HUES48 (cell line): ENCODE data around the gene SPRYD3.

ENCODE experiments used
- H3K27ac ChIP-seq: one replicate; pipeline ENCODE4 v1.7.0; 2013; ENCODE audit warnings: low read depth, low read length, inconsistent platforms
- H3K27me3 ChIP-seq: 2 replicates; pipeline ENCODE4 v1.6.1; 2013; ENCODE audit warnings: mild to moderate bottlenecking, low read length; ENCODE audit not compliant: control insufficient read depth, insufficient read depth
- H3K36me3 ChIP-seq: 2 replicates; pipeline ENCODE4 v1.6.1; 2013; ENCODE audit warnings: low read length; ENCODE audit not compliant: control insufficient read depth, insufficient read depth
- H3K4me1 ChIP-seq: 2 replicates; pipeline ENCODE4 v1.6.1; 2013; ENCODE audit warnings: mild to moderate bottlenecking, low read length; ENCODE audit not compliant: control insufficient read depth, insufficient read depth
- H3K4me3 ChIP-seq: 2 replicates; pipeline ENCODE4 v1.5.1; 2013; ENCODE audit warnings: mild to moderate bottlenecking, low read depth, low read length
- H3K9ac ChIP-seq: 2 replicates; pipeline ENCODE4 v1.6.1; 2013; ENCODE audit warnings: mild to moderate bottlenecking, low read depth, low read length, moderate library complexity
- H3K9me3 ChIP-seq: 2 replicates; pipeline ENCODE4 v1.6.1; 2013; ENCODE audit warnings: low read length; ENCODE audit not compliant: control insufficient read depth, insufficient read depth

SPRYD3 gene

DNA sequence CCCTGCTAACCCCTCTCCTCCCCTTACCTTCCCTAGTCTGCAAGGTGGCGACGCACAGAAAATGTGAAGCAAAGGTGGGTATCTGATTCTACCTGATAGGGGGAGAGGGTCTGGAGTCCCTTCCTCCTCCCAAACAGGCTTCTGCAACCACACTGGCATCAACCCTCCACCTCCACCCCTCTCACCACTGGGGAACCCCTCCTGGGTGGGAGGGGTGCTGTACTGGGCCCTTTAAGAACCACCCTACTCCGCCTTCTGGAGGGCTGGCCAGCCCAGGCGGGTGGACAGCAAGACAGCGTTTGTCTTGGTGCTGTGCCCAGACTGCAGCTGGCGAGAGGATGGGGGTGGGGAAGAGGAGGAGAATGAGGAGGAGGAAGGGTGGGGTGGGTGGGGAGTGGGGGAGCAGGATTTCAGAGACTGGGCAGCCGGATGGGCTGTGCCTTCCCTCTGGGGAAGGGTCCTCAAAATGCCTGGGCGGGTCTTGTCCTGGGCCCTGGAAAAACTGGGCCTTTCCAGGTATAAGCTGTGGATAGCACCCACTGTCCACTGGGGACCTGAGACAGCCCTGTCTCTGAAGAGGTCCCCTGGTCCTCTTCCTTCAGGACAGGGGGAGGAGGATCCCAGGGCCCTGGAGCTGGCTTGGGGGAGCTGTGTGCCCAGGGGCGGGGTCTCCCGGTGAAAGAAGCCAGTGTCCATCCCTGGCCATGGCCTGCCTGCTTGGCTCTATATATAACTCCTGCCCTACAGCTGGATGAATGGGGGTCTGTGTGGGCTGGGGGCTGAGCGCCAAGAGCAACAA is 26.6 kb downstream of the SPRYD3 start:
- no peak overlapping the region for H3K9ac ChIP-seq
- H3K4me3 ChIP-seq, result no peak overlapping the region
- no peaks in the 10 kb centered on the region for H3K9me3 ChIP-seq
- H3K27me3 ChIP-seq, result peaks cover 13% of the 10 kb centered on the region; the same call in 1 of the 2 replicates
- H3K27ac ChIP-seq, result no peak overlapping the region
- peaks cover 43% of the 10 kb centered on the region for H3K4me1 ChIP-seq
- peaks cover 3% of the 10 kb centered on the region; the same call in 1 of the 2 replicates for H3K36me3 ChIP-seq

DNA sequence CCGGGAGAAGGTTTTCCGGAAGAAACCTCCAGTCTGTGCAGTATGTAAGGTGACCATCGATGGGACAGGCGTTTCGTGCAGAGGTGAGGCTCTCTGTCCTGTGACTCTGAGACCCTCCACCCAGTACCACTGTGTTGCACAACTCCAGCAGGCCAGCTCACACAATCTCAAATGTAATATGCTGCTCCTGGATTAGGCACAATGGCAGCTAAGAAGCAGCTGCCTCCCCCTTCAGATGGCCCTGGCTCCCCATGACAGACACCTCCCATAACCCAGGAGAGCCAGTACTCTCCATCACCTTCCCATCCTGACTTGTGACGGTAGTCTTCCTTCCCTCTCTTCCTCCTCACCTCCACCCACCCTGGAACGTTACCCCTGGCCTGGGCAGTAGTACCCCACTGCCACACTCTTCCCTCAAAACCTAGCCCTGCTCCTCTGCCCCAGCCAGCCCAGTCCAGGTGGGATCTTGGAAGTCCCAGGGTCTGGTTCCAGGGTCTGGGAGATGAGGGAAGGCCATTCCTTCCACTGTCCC is 27.2 kb downstream of the SPRYD3 start:
- H3K27me3 ChIP-seq, result peaks cover 9% of the 10 kb centered on the region; the same call in 1 of the 2 replicates
- H3K9ac ChIP-seq, result no peak overlapping the region
- H3K4me1 ChIP-seq, result peaks cover 43% of the 10 kb centered on the region
- no peaks in the 10 kb centered on the region for H3K9me3 ChIP-seq
- H3K27ac ChIP-seq, result no peak overlapping the region
- H3K36me3 ChIP-seq, result peaks cover 3% of the 10 kb centered on the region; the same call in 1 of the 2 replicates
- H3K4me3 ChIP-seq, result no peak overlapping the region

DNA sequence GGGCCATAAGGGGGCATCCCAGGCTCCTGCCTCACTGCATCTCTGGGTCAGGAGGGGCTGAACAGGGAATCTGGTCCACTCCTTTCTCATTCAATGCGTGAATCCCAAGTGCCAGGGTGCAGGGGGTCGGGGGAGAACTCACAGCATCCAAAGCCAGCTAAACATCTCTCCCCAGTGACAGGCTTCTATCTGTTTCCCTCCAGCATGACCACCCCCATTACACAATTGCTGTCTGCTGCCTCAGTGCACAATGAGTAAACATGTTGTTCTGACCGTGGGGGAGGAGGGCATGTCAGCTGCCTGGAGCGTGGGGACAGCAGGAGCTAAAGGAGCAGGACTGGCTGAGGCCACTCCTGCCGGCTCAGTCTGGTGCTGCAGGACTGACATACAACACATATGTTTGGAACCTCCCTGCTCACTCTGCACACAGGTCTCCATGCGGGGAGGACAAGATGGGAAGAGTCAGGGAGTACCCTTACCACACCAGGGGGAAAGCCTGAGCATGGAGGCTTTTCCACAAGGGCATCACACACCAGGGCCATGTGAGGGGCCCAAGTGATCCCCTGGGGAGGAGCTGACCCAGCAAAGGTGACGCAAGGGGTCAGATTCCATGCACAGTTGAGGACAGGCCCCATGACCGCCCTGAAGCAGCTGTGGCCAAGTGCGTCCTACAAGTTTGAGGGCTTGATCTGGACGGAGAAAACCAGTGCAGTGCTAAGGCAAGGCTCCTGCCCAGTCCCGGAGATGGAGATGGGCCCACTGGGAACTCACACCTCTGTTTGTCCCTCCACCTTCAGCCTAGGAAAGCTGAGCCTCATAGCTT is 27.9 kb downstream of the SPRYD3 start:
- Histone ChIP-seq H3K27me3 (0 out of 2 replicates have a peak, but pooled peaks cover 11% of the 10 kb centered on the region), H3K36me3 (peaks cover 3% of the 10 kb centered on the region; the same call in 1 of the 2 replicates), H3K27ac (peak overlapping the region; percentile 84), H3K9me3 (no peaks in the 10 kb centered on the region), H3K4me1 (peaks cover 46% of the 10 kb centered on the region), H3K9ac (no peak overlapping the region), H3K4me3 (no peak overlapping the region)

DNA sequence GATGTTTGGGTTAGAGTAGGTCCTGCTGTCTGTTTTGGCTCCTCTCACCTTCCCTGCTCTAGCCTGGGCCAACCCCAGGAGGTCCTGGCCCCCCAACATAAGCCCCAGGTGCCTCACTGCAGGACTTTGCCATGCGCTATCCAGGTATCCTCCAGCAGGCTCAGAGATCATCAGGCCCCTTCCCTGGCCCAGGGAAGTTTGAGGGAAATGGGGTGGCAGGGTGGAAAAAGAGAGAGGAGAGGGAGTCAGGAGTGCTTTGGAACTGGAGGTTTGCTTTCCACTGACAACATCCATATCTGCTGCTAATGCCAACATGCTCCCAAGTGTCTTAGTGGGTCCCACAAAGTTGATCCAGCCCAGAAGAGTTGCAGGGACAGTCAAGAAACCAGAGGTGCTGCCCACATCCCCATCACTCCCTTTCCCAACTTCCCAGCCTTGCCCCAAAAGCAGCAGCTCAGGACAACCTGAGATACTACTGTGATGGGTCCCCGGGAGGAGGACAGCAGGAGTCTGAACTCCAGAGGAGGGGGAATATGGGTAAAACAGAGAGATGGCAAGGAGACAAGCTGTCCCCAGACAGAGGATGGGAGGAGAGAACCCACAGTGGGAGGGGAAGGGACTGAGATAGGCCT is 28.6 kb downstream of the SPRYD3 start:
- Histone ChIP-seq H3K9ac (no peak overlapping the region), H3K4me1 (peaks cover 51% of the 10 kb centered on the region), H3K27ac (peak overlapping the region; percentile 84), H3K36me3 (peaks cover 3% of the 10 kb centered on the region; the same call in 1 of the 2 replicates), H3K27me3 (peaks cover 17% of the 10 kb centered on the region), H3K4me3 (peak overlapping the region; percentile 38; the same call in 1 of the 2 replicates), H3K9me3 (no peaks in the 10 kb centered on the region)

DNA sequence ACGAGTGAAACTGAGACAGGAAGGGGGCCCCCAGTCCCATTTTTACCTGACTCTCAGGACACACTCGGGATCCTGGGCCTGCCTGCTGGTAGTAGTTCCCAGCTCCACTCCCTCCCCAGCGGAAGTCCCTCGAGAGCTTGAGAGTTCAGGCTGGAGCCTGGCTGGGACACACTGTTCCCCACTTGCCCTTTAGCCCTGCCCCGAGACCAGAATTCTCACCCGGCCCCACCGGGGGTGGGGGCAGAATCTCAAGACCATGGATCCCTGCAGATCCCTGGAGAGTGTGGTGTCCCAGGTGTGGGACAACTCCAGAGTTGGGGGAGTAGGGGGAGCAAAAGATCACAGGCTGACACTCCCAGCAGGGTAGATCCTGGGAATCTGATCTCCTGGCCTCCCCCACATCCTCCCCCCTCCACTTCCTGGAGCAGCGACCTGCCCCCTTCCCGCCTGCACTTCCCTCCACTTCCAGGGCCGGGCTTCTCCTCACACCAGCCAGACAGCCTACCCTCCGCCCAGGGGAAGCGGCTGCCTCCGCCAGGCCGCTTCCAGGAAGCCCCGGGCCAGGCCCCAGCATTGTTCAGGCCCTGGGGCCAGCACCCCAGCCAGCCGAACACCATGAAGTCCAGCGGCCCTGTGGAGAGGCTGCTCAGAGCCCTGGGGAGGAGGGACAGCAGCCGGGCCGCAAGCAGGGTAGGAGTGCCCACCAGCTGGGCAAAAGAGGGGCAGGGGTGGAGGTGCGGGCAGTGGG is 29.4 kb downstream of the SPRYD3 start, which contains the start of gene TNS2:
Gene TNS2, plus strand, starts transcription at position 495 of the 748 bp plus-strand sequence. Its CDS starts 121 bp downstream, at position 616.
- Histone ChIP-seq H3K4me1 (peaks cover 57% of the 10 kb centered on the region), H3K27me3 (peaks cover 25% of the 10 kb centered on the region), H3K27ac (peak within 1 kb of the TSS; percentile 84), H3K36me3 (peaks cover 3% of the 10 kb centered on the region; the same call in 1 of the 2 replicates), H3K9ac (no peak within 1 kb of the TSS), H3K4me3 (peak within 1 kb of the TSS; percentile 38), H3K9me3 (no peaks in the 10 kb centered on the region)

DNA sequence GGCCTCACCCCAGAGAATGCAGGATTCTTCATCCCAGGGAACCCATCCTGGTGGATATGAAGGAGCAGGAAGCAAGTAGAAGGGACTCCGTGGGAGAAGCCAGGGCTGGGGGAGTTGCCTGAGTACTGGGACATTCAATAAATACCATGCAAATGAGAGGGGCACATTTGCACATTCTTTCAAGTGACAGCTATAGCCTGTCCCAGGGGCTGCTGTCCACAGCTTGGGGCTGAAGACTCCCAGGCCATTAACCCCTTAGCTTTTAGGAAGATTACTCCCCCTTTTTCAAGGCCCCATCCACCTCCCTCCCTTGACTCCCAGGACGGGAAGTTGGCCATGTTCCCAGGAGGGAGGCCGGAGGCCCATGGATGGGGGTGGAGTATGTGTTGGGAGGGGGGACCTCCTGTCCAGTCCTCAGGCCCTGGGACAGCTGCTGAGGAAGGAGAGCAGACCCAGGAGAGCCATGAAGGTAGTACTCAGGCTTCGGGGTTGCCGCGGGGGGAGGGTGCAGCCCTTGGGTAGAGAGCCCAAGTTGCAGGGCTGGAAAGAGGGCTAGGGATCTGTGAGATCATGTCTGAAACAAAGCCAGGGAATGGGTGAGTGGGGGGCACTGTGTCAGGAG is 30.3 kb downstream of the SPRYD3 start:
- Histone ChIP-seq H3K27ac (peak overlapping the region; percentile 84), H3K9ac (no peak overlapping the region), H3K36me3 (peaks cover 3% of the 10 kb centered on the region; the same call in 1 of the 2 replicates), H3K27me3 (peaks cover 33% of the 10 kb centered on the region), H3K4me1 (peaks cover 64% of the 10 kb centered on the region), H3K9me3 (no peaks in the 10 kb centered on the region), H3K4me3 (peak overlapping the region; percentile 53; the same call in 1 of the 2 replicates)

DNA sequence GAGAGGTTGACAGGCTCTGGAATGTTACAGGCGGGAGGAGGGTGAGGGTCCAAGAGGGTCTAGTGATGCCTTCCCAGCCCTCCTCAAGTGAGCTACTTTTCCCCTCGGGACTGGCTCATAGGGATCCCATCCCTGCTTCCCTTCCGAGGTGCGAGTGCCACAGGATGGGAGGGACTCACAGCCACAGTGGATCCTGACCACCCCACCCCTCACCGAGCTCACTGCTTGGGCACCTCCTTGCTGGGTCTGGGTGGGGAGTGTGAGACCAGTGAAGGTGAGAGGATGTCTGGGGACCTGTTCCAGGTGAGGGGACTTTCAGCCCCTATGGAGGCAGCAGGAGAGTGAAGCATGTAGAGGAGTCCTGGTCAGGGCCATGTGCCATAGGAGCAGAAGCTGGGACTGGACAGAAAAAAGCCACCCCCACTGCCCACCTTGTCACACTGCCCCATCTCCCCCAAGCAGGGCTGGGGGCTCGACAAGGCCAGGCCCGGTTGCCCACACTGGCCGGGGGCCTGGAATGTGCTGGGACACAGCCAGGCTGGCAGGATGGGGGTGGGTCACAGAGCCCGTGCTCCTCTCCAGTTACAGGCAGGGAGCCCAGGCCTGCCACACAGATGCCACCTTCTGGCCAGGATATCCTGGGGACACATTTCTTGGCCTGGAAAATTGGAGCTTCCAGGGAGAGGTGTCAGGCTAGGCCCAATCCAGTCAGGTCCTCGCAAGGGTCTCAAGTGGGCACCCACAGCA is 31.0 kb downstream of the SPRYD3 start:
- peak overlapping the region; percentile 84 for H3K27ac ChIP-seq
- peak overlapping the region; percentile 53; the same call in 1 of the 2 replicates for H3K4me3 ChIP-seq
- H3K9ac ChIP-seq, result no peak overlapping the region
- peaks cover 61% of the 10 kb centered on the region for H3K4me1 ChIP-seq
- no peaks in the 10 kb centered on the region for H3K9me3 ChIP-seq
- peaks cover 3% of the 10 kb centered on the region; the same call in 1 of the 2 replicates for H3K36me3 ChIP-seq
- H3K27me3 ChIP-seq, result peaks cover 34% of the 10 kb centered on the region

DNA sequence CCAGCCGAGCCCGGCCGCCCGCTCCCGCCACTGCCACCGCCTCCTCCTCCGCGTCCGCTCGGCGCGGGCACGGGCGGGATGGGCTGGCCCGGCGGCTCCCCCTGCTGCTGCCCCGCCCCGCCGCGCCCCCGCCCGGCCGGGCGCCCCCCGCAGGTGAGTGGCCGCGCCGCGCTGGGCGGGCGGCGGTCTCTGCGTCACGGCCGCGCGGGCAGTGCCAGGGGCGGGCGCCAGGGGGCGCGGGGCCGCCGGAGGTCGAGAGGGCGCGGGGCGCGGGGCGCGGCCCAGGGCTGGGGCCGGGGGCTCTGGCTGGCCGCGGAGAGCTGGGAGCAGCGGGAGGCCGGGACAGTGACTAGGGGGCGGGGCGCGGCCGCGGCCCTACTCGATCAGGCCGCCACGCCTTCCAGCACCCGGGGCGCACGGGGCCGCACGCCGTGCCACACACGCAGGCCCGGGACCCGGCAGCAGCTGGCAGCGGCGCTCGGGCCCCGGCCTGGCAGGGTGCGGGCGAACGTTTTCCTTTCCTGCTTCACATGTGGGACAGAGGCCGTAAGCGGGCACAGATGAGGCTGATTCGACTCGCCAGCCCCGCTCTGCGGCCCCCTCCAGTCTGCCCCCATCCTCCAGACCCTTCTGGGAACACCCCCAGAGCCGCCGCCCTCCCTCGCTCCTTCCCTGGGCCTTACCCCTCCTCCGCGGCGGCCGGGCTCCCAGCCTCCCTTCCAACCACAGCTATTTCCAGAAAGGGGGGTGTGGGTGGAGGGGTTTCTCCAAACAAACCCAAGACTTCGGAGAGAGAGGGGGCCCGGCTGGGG is 31.8 kb downstream of the SPRYD3 start:
- no peaks in the 10 kb centered on the region for H3K9me3 ChIP-seq

More for the DNA sequence above, 31.8 kb downstream of the SPRYD3 start:
- peaks cover 3% of the 10 kb centered on the region; the same call in 1 of the 2 replicates for H3K36me3 ChIP-seq
- H3K4me3 ChIP-seq, result peak overlapping the region; percentile 79
- no peak overlapping the region for H3K9ac ChIP-seq
- peak overlapping the region; percentile 84 for H3K27ac ChIP-seq
- H3K4me1 ChIP-seq, result peaks cover 67% of the 10 kb centered on the region
- H3K27me3 ChIP-seq, result peaks cover 34% of the 10 kb centered on the region
